Cardiac ventricle fibroblast (primary cell): Measurements from ENCODE around the gene CLSTN3. TPM values are rescaled to one million over a fixed set of nuclear protein-coding genes. Genes with fewer than 3 reads are reported as not detected.

Experiments
- total RNA-seq: library from RNA; depleted of rRNA; stranded (reverse); fragments of >200 nt; gene quantifications from 2 replicates; pipeline ENCODE4 v1.2.3, GENCODE V29; 2015

The CLSTN3 gene
- 8.7 and 13.9 TPM in 2 replicates for total RNA-seq

GRCh38 chr12:7129872-7130691 lies at the start of gene CLSTN3:
TSS of gene CLSTN3 (plus strand) at chr12:7130371. CDS start at chr12:7130649, 278 bp downstream.

DNA sequence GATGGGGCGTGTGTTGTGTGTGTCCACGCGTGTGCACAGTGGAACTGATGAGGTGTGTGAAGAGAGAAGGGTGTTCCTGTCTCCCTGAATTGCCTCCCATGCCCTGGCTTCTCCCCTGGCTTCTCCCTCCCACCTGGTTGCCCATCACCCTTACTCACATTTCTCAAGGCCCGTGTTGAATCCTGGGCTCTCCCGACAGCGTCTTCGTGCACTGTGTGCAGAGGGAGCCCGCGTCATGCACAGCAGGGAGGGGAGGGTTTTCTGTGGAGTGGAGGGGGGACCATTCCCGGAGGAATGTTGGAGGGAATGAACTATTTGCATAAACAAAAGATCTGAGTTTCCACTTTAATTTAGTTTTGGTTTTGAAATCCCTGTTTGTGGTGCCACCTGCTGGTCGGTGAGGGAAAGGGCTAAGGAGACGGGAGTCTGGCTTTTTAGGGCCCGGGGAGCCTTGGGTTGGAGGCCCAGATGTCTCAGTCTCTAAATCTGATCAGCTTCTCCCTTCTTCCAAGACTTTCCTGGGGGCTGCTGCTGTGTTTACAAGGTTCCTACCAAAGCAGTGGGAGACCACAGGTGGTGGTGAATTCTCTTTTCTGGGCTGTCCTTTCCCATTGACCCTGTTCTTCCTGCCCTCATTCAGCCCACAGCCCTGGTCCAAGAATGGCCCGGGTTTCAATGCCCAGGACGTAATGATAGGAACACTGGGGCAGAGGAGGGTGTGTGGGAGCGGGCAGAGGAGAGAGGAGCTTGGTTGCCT lies 37.8 kb upstream of the CLSTN3 start, which contains the start of gene C1R:
TSS of gene C1R (minus strand) at position 217 of the 757 bp plus-strand sequence. CDS start at position 160, 57 bp downstream.

GRCh38 chr12:7108796-7109571 lies 21.2 kb upstream of the CLSTN3 start, which contains the start of gene C1RL:
TSS of gene C1RL (minus strand) at chr12:7109214. CDS start at chr12:7109180, 34 bp downstream.

GRCh38 chr12:7128681-7129286 lies 1.4 kb upstream of the CLSTN3 start, which contains the start of gene RBP5:
TSS of gene RBP5 (minus strand) at chr12:7128889. CDS start at chr12:7128775, 114 bp downstream.

GRCh38 chr12:7189398-7190267 lies 59.5 kb downstream of the CLSTN3 start, which contains the start of gene PEX5:
TSS of gene PEX5 (plus strand) at chr12:7189686. CDS start at chr12:7190378, 692 bp downstream.

Other genes starting within 250 kb of the CLSTN3 start
- 7.3 and 16.7 TPM in 2 replicates for gene LRRC23, start 225.5 kb upstream of the CLSTN3 start, total RNA-seq
- gene ENO2, start 215.8 kb upstream of the CLSTN3 start, total RNA-seq = 11.4 and 13.7 TPM in 2 replicates
- gene ATN1, start 202.4 kb upstream of the CLSTN3 start, total RNA-seq = 74.3 and 74.9 TPM in 2 replicates
- not detected in 2 replicates for gene RNU7-1, start 186.6 kb upstream of the CLSTN3 start, total RNA-seq
- 335 and 341 TPM in 2 replicates for gene C12orf57, start 186.3 kb upstream of the CLSTN3 start, total RNA-seq
- 0.20 TPM in 1 of 2 replicates, not detected in the other for gene PTPN6, start 179.0 kb upstream of the CLSTN3 start, total RNA-seq
- 189 and 216 TPM in 2 replicates for gene PHB2, start 159.7 kb upstream of the CLSTN3 start, total RNA-seq
- 20.2 and 22.3 TPM in 2 replicates for gene EMG1, start 159.5 kb upstream of the CLSTN3 start, total RNA-seq
- gene LPCAT3, start 111.9 kb upstream of the CLSTN3 start, total RNA-seq = 32.1 and 35.9 TPM in 2 replicates
- gene C1S, start 69.7 kb upstream of the CLSTN3 start, total RNA-seq = 537 and 545 TPM in 2 replicates
- 903 and 1,151 TPM in 2 replicates for gene C1R, start 37.9 kb upstream of the CLSTN3 start, total RNA-seq
- gene C1RL, start 21.2 kb upstream of the CLSTN3 start, total RNA-seq = 96.4 and 105 TPM in 2 replicates
- not detected in 2 replicates for gene RBP5, start 1.5 kb upstream of the CLSTN3 start, total RNA-seq
- gene PEX5, start 59.3 kb downstream of the CLSTN3 start, total RNA-seq = 25.7 and 31.9 TPM in 2 replicates
- gene ACSM4, start 173.7 kb downstream of the CLSTN3 start, total RNA-seq = not detected in 2 replicates